HL-60 (cell line): ENCODE data around the gene YWHAG.

ENCODE experiments used
- GABPA ChIP-seq: IDR thresholded peaks from 2 replicates; pipeline ENCODE4 v1.6.1; 2012; ENCODE audit warnings: low read depth
- POLR2AphosphoS5 ChIP-seq: IDR thresholded peaks from 2 replicates; pipeline ENCODE4 v1.6.1; 2012; ENCODE audit warnings: low read depth
- TF ChIP-seq, protein P1 (sequence below): IDR thresholded peaks from one replicate; pipeline ENCODE4 v1.5.1; 2011; ENCODE audit warnings: low read length, control low read depth, inconsistent platforms; ENCODE audit not compliant: insufficient read depth
- TF ChIP-seq, protein P2 (sequence below): IDR thresholded peaks from 2 replicates; pipeline ENCODE4 v1.6.1; 2012; ENCODE audit warnings: low read depth; ENCODE audit not compliant: insufficient replicate concordance

DNA sequence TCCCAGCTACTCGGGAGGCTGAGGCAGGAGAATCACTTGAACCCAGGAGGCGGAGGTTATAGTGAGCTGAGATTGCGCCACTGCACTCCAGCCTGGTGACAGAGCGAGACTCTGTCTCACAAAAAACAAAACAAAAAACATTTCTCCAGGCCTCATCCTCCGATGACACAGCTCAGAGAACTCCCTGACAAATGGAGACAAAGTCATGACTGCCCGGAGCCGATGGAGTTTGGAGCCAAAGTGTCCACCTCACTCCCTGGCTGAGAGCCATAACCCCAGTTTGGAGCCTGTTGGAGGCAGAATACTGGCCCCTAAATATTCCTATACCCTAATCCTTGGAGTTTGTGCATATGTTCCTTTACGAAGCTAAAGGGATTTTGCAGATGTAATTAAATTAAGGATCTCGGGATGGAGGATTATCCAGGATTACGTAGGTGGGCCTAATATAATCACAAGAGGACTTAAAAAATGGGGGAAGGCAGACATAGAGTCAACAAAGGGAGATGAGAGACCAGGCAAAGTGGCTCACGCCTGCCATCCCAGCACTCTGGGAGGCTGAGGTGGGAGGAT, 28.0 kb upstream of the YWHAG start:
- TF ChIP-seq, protein P1, sequence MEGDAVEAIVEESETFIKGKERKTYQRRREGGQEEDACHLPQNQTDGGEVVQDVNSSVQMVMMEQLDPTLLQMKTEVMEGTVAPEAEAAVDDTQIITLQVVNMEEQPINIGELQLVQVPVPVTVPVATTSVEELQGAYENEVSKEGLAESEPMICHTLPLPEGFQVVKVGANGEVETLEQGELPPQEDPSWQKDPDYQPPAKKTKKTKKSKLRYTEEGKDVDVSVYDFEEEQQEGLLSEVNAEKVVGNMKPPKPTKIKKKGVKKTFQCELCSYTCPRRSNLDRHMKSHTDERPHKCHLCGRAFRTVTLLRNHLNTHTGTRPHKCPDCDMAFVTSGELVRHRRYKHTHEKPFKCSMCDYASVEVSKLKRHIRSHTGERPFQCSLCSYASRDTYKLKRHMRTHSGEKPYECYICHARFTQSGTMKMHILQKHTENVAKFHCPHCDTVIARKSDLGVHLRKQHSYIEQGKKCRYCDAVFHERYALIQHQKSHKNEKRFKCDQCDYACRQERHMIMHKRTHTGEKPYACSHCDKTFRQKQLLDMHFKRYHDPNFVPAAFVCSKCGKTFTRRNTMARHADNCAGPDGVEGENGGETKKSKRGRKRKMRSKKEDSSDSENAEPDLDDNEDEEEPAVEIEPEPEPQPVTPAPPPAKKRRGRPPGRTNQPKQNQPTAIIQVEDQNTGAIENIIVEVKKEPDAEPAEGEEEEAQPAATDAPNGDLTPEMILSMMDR = no peak
- TF ChIP-seq POLR2AphosphoS5 (no peak), GABPA (no peak)
- TF ChIP-seq, protein P2, sequence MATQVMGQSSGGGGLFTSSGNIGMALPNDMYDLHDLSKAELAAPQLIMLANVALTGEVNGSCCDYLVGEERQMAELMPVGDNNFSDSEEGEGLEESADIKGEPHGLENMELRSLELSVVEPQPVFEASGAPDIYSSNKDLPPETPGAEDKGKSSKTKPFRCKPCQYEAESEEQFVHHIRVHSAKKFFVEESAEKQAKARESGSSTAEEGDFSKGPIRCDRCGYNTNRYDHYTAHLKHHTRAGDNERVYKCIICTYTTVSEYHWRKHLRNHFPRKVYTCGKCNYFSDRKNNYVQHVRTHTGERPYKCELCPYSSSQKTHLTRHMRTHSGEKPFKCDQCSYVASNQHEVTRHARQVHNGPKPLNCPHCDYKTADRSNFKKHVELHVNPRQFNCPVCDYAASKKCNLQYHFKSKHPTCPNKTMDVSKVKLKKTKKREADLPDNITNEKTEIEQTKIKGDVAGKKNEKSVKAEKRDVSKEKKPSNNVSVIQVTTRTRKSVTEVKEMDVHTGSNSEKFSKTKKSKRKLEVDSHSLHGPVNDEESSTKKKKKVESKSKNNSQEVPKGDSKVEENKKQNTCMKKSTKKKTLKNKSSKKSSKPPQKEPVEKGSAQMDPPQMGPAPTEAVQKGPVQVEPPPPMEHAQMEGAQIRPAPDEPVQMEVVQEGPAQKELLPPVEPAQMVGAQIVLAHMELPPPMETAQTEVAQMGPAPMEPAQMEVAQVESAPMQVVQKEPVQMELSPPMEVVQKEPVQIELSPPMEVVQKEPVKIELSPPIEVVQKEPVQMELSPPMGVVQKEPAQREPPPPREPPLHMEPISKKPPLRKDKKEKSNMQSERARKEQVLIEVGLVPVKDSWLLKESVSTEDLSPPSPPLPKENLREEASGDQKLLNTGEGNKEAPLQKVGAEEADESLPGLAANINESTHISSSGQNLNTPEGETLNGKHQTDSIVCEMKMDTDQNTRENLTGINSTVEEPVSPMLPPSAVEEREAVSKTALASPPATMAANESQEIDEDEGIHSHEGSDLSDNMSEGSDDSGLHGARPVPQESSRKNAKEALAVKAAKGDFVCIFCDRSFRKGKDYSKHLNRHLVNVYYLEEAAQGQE = no peak
